Left lung (tissue), 10 donors: ENCODE results near the gene CELF6. TPM values are rescaled to one million over a fixed set of nuclear protein-coding genes. Genes with fewer than 3 reads are reported as not detected.

Experiments used
- ATAC-seq: fragments of 200-7000 bp; cut with Tn5 transposase; one replicate; pipeline ENCODE4 v1.9.1; 2020; ENCODE audit warnings: moderate library complexity
- DNase-seq, 4 donors: peaks; one replicate each; pipeline ENCODE4 v3.0.0-alpha.2; 2013 to 2020
- H3K27ac ChIP-seq, 2 donors: fragments of 200-600 bp; sonication (generic) in 1 of 2; one replicate each; pipeline versions ENCODE4 v1.5.0 to v1.8.0; 2020 to 2021
- H3K27me3 ChIP-seq, 2 donors: fragments of 200-600 bp; sonication (generic) in 1 of 2; one replicate each; pipeline versions ENCODE4 v1.5.0 to v1.8.0; 2020 to 2021
- H3K36me3 ChIP-seq, 2 donors: fragments of 200-600 bp; sonication (generic) in 1 of 2; one replicate each; pipeline versions ENCODE4 v1.5.0 to v1.8.0; 2020 to 2021
- H3K4me1 ChIP-seq, 2 donors: fragments of 200-600 bp; one replicate each; pipeline ENCODE4 v1.8.0; 2021
- H3K4me3 ChIP-seq, 2 donors: fragments of 200-600 bp; sonication (generic) in 1 of 2; one replicate each; pipeline versions ENCODE4 v1.5.0 to v1.8.0; 2020 to 2021; ENCODE audit warnings: mild to moderate bottlenecking in 1 of 2
- H3K9me3 ChIP-seq, 2 donors: fragments of 200-600 bp; sonication (generic) in 1 of 2; one replicate each; pipeline versions ENCODE4 v1.5.0 to v1.8.0; 2020 to 2021
- intact Hi-C, 2 donors: fragments of 100-400 bp; cut with DNase I; formaldehyde crosslinking; loops; one replicate each; pipeline versions ENCODE4 v1.11.2 to v1.14.2; 2022
- polyA plus RNA-seq, 6 donors: library from polyadenylated mRNA; unstranded; fragments of 120-200 nt; gene quantifications; one replicate each; pipeline ENCODE4 v1.2.1, GENCODE V29; 2013; ENCODE audit not compliant: insufficient read length in 6 of 6
- total RNA-seq, 2 donors: library from RNA; stranded (reverse); fragmentation: NEBNext Ultra II Directional; extraction: Animal tissue kit (Norgen Biotek cat#: 25700); gene quantifications; one replicate each; pipeline ENCODE4 v1.2.1, GENCODE V29; 2021
- TF ChIP-seq, protein P1 (sequence below), 2 donors: fragments of 200-600 bp; sonication (generic) in 1 of 2; IDR thresholded peaks; one replicate each; pipeline versions ENCODE4 v1.5.0 to v1.8.0; 2021; ENCODE audit warnings: antibody characterized with exemption in 2 of 2
- donor health status: DM: no; HTN: yes; CAD: no.
- donor health status: DM: no; HTN: no; CAD: no.

The CELF6 gene
- total and polyA plus RNA-seq, 8 donors = 1.3 to 4.7 (median 3.3) TPM

DNA sequence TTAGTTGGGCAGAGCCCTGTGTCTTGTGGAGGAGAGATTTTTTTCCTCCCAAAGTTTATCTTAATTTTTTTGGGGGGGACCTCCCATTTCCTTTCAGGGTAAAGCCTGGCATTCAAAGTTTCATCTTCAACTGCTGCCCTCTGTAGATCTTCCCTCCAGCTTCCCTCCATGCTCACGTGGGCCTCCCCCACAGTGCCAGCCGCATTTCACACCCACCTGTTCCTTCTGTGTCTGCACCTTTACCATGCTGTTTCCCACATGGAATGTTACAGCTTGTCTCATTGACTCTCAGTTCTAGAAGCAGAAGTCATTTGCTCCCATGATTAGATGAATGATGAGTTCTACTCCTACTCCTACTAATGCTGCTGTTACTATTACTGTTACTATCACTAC lies 6.5 kb downstream of the CELF6 start:
- TF ChIP-seq, protein P1, sequence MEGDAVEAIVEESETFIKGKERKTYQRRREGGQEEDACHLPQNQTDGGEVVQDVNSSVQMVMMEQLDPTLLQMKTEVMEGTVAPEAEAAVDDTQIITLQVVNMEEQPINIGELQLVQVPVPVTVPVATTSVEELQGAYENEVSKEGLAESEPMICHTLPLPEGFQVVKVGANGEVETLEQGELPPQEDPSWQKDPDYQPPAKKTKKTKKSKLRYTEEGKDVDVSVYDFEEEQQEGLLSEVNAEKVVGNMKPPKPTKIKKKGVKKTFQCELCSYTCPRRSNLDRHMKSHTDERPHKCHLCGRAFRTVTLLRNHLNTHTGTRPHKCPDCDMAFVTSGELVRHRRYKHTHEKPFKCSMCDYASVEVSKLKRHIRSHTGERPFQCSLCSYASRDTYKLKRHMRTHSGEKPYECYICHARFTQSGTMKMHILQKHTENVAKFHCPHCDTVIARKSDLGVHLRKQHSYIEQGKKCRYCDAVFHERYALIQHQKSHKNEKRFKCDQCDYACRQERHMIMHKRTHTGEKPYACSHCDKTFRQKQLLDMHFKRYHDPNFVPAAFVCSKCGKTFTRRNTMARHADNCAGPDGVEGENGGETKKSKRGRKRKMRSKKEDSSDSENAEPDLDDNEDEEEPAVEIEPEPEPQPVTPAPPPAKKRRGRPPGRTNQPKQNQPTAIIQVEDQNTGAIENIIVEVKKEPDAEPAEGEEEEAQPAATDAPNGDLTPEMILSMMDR (IDR thresholded peaks at IDR 0.05) = no peak
- H3K4me1 ChIP-seq = no peaks in the 10 kb centered on the region
- no peaks in the 10 kb centered on the region for H3K27me3 ChIP-seq
- no peak for ATAC-seq
- no peaks in the 10 kb centered on the region for H3K36me3 ChIP-seq
- intact Hi-C loops = no loop called here
- H3K9me3 ChIP-seq = no peaks in the 10 kb centered on the region
- H3K27ac ChIP-seq = no peak overlapping the region
- DNase-seq = no peak
- no peak overlapping the region for H3K4me3 ChIP-seq

DNA sequence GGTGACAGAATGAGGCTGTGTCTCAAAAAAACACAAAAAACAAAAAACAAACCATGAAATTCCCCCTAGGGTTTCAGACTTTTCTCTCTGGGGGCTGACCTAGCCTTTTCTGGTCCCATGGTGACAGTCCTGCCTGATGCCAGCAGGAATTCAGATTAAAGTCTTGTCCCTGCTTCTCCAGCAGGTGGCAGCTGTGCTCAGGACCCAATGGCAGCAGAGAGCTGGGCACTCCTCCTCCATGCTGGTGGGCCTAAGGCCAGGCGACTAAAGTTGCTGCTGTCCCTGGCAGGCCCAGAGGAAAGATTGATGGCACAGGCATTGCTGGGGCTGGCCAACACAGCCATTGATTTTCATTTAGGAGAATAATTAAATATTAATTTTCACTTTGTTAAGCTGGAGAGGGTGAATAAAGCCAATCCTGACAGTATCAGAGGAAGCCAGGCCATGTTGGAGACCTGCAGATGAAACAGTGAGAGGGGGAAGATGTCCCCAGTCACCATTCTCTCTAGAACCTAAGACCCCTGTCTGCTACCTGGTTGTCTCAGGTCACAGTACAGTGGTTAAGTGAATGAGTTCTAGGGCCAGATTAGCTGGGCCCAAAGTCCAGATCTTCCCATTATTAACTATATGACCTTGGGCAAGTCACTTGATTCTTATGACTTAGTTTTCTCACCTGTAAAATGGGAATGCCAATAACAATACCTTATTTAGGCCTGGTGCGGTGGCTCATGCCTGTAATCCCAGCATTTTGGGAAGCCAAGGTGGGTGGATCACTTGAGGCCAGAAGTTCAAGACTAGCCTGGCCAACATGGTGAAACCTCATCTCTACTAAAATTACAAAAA lies 7.1 kb downstream of the CELF6 start:
- peak; percentile 97 for ATAC-seq
- TF ChIP-seq, protein P1 (IDR thresholded peaks at IDR 0.05) = peak; percentile 63 to 64

DNA sequence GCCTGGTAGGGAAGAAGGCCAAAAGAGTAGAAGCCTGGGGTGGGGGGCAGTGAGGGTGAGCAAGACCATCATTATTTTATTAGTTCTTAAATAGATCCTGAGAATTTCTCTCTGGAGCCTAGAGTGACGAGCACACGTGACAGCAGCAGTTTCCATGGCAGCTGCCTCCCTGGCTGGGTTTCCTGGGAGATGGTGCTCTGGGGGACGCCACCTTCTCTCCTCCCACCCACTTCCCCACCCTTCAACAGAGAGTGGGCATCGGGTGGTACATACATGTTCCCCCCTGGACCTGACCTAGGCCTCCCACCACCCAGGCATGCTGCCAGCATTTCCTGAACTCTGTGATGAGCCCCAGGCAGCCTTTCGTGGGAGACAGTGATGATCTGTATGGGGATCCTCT lies 12.9 kb downstream of the CELF6 start:
- Histone ChIP-seq H3K4me3 (no peak overlapping the region), H3K27ac (no peak overlapping the region), H3K4me1 (no peaks in the 10 kb centered on the region), H3K27me3 (no peaks in the 10 kb centered on the region), H3K36me3 (no peaks in the 10 kb centered on the region), H3K9me3 (no peaks in the 10 kb centered on the region)
- TF ChIP-seq, protein P1 (IDR thresholded peaks at IDR 0.05) = no peak
- intact Hi-C loops = no loop called here
- no peak for ATAC-seq
- DNase-seq = no peak

More for the DNA sequence above, 7.1 kb downstream of the CELF6 start:
- no peaks in the 10 kb centered on the region for H3K36me3 ChIP-seq
- no peaks in the 10 kb centered on the region for H3K27me3 ChIP-seq
- no peak overlapping the region for H3K27ac ChIP-seq
- no peaks in the 10 kb centered on the region for H3K9me3 ChIP-seq
- intact Hi-C loops = no loop called here
- H3K4me1 ChIP-seq = no peaks in the 10 kb centered on the region
- DNase-seq = peak; percentile 36 to 80 (median 68)
- no peak overlapping the region for H3K4me3 ChIP-seq

DNA sequence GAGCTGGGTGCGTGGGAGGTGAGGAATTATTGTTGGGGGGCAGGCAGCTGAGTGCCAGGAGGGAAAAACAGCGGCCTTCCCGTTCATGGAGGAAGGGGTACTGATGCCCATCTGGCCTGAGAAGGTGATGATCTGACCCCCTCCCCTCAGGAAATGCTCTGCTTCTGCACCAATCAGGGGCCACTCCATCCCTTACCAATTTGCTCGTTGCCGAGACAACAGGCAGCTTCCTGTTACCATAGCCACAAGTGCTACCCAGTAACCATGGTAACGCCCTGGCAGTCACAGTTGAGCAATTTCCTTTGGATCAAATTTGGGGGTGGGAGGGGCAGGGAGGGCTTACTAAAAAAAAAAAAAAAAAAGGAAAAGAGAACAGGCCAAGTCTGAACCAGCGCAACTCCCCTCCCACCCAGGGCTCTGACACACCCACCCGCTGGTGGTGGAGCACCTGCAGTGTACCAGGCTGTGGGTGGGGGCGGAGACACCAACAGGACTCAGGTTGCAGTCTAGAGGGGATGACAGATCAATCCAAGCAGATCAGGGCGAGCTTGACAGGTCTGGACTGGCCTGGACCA lies 13.7 kb downstream of the CELF6 start:
- intact Hi-C loops = no loop called here
- Histone ChIP-seq H3K27ac (no peak overlapping the region), H3K4me1 (no peaks in the 10 kb centered on the region), H3K27me3 (no peaks in the 10 kb centered on the region), H3K36me3 (no peaks in the 10 kb centered on the region), H3K4me3 (no peak overlapping the region), H3K9me3 (no peaks in the 10 kb centered on the region)
- ATAC-seq = no peak
- DNase-seq = peak in 1 of 4 donors; percentile 30
- TF ChIP-seq, protein P1 (IDR thresholded peaks at IDR 0.05) = no peak

DNA sequence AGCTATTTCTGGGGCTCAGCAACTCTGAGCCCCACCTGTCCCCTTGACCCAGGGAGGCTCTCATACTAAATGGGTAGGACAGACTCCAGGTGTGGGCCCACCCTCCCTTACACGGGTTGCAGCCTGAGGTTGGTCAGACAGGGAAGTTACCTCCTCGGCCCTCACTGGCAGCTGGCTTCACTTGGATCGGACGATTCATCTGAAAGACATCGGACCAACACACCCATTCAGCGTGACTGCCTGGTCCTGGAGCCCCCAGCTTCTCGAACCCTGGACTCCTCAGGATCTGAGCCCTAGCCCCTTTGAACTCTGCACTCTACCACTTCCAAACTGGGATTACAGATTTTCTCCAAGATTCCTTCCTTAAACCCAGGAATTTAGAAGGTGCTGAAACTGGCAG lies 15.4 kb downstream of the CELF6 start:
- TF ChIP-seq, protein P1 (IDR thresholded peaks at IDR 0.05) = no peak
- DNase-seq (no peak), ATAC-seq (no peak)
- intact Hi-C loops = no loop called here
- no peaks in the 10 kb centered on the region for H3K36me3 ChIP-seq
- H3K9me3 ChIP-seq = no peaks in the 10 kb centered on the region
- no peak overlapping the region for H3K4me3 ChIP-seq
- H3K4me1 ChIP-seq = no peaks in the 10 kb centered on the region
- no peak overlapping the region for H3K27ac ChIP-seq
- H3K27me3 ChIP-seq = no peaks in the 10 kb centered on the region
